ENCODE measurements around the gene SLC9C2. TPM values are rescaled to one million over a fixed set of nuclear protein-coding genes. Genes with fewer than 3 reads are reported as not detected.

SLC9C2 gene
- total RNA-seq, 1 experiment from 2014 or later: not detected

DNA sequence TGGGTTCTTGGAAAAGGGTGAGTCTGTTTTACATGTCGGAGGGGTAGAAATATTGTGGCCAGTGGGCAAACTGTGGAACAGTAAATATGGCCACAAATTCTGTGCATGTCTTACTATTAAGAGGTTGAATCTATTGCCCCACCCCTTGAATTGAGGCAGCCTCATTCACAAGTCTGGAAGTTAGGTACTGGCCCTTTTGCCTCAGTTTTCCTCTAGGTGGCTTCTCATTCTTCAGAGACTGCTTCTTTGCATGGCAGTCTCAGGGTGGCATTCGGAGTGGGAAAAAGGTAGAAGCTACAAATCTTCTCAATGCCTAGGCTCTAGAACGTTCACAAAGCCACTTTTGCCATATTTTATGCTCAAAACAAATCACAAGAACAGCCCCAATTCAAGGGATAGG, 57.2 kb downstream of the SLC9C2 start:
- Mint-ChIP-seq H3K4me1 (peaks cover 8% of the 10 kb centered on the region), H3K9me3 (peaks cover 31% of the 10 kb centered on the region), H3K27ac (no peak overlapping the region), H3K4me3 (no peak overlapping the region), H3K27me3 (ENCODE audit: low read depth) (no peaks in the 10 kb centered on the region), H3K36me3 (peaks cover 4% of the 10 kb centered on the region; the same call in 1 of the 2 replicates)
- DNase-seq (ENCODE audit: low spot score): no peak
- POLR2A ChIA-PET: no interaction called here
- no peak for TF ChIP-seq MLX (CRISPR knock-in tag; IDR thresholded peaks at IDR 0.05)
- no peak for TF ChIP-seq SMAD4 (CRISPR knock-in tag; IDR thresholded peaks at IDR 0.05)
- no peak for TF ChIP-seq NFATC4 (CRISPR knock-in tag; IDR thresholded peaks at IDR 0.05)
- no peak for TF ChIP-seq ZNF317 (CRISPR knock-in tag; IDR thresholded peaks at IDR 0.05; ENCODE audit: borderline replicate concordance, low read depth)
- TF ChIP-seq, protein P1, sequence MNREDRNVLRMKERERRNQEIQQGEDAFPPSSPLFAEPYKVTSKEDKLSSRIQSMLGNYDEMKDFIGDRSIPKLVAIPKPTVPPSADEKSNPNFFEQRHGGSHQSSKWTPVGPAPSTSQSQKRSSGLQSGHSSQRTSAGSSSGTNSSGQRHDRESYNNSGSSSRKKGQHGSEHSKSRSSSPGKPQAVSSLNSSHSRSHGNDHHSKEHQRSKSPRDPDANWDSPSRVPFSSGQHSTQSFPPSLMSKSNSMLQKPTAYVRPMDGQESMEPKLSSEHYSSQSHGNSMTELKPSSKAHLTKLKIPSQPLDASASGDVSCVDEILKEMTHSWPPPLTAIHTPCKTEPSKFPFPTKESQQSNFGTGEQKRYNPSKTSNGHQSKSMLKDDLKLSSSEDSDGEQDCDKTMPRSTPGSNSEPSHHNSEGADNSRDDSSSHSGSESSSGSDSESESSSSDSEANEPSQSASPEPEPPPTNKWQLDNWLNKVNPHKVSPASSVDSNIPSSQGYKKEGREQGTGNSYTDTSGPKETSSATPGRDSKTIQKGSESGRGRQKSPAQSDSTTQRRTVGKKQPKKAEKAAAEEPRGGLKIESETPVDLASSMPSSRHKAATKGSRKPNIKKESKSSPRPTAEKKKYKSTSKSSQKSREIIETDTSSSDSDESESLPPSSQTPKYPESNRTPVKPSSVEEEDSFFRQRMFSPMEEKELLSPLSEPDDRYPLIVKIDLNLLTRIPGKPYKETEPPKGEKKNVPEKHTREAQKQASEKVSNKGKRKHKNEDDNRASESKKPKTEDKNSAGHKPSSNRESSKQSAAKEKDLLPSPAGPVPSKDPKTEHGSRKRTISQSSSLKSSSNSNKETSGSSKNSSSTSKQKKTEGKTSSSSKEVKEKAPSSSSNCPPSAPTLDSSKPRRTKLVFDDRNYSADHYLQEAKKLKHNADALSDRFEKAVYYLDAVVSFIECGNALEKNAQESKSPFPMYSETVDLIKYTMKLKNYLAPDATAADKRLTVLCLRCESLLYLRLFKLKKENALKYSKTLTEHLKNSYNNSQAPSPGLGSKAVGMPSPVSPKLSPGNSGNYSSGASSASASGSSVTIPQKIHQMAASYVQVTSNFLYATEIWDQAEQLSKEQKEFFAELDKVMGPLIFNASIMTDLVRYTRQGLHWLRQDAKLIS (CRISPR knock-in tag; IDR thresholded peaks at IDR 0.05; ENCODE audit: borderline replicate concordance): no peak
- TF ChIP-seq, protein P2, sequence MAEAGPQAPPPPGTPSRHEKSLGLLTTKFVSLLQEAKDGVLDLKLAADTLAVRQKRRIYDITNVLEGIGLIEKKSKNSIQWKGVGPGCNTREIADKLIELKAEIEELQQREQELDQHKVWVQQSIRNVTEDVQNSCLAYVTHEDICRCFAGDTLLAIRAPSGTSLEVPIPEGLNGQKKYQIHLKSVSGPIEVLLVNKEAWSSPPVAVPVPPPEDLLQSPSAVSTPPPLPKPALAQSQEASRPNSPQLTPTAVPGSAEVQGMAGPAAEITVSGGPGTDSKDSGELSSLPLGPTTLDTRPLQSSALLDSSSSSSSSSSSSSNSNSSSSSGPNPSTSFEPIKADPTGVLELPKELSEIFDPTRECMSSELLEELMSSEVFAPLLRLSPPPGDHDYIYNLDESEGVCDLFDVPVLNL (CRISPR knock-in tag; IDR thresholded peaks at IDR 0.05; ENCODE audit: borderline replicate concordance, low read depth): no peak
- TF ChIP-seq, protein P3, sequence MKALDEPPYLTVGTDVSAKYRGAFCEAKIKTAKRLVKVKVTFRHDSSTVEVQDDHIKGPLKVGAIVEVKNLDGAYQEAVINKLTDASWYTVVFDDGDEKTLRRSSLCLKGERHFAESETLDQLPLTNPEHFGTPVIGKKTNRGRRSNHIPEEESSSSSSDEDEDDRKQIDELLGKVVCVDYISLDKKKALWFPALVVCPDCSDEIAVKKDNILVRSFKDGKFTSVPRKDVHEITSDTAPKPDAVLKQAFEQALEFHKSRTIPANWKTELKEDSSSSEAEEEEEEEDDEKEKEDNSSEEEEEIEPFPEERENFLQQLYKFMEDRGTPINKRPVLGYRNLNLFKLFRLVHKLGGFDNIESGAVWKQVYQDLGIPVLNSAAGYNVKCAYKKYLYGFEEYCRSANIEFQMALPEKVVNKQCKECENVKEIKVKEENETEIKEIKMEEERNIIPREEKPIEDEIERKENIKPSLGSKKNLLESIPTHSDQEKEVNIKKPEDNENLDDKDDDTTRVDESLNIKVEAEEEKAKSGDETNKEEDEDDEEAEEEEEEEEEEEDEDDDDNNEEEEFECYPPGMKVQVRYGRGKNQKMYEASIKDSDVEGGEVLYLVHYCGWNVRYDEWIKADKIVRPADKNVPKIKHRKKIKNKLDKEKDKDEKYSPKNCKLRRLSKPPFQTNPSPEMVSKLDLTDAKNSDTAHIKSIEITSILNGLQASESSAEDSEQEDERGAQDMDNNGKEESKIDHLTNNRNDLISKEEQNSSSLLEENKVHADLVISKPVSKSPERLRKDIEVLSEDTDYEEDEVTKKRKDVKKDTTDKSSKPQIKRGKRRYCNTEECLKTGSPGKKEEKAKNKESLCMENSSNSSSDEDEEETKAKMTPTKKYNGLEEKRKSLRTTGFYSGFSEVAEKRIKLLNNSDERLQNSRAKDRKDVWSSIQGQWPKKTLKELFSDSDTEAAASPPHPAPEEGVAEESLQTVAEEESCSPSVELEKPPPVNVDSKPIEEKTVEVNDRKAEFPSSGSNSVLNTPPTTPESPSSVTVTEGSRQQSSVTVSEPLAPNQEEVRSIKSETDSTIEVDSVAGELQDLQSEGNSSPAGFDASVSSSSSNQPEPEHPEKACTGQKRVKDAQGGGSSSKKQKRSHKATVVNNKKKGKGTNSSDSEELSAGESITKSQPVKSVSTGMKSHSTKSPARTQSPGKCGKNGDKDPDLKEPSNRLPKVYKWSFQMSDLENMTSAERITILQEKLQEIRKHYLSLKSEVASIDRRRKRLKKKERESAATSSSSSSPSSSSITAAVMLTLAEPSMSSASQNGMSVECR (CRISPR knock-in tag; IDR thresholded peaks at IDR 0.05; ENCODE audit: borderline replicate concordance): no peak
- no peak for TF ChIP-seq CBFB (CRISPR knock-in tag; IDR thresholded peaks at IDR 0.05; ENCODE audit: low read depth)
- TF ChIP-seq JAZF1 (CRISPR knock-in tag; IDR thresholded peaks at IDR 0.05): no peak
- no peak for TF ChIP-seq E2F1 (CRISPR knock-in tag; IDR thresholded peaks at IDR 0.05)
- no peak for TF ChIP-seq RELA (CRISPR knock-in tag; IDR thresholded peaks at IDR 0.05; ENCODE audit: borderline replicate concordance)
- no peak for TF ChIP-seq FOXP4 (CRISPR knock-in tag; IDR thresholded peaks at IDR 0.05)
- no peak for TF ChIP-seq ZNF138 (CRISPR knock-in tag; conservative IDR thresholded peaks at IDR 0.05)
- TF ChIP-seq, protein P4, sequence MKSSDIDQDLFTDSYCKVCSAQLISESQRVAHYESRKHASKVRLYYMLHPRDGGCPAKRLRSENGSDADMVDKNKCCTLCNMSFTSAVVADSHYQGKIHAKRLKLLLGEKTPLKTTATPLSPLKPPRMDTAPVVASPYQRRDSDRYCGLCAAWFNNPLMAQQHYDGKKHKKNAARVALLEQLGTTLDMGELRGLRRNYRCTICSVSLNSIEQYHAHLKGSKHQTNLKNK (CRISPR knock-in tag; IDR thresholded peaks at IDR 0.05): no peak
- TF ChIP-seq ZNF219 (CRISPR knock-in tag; IDR thresholded peaks at IDR 0.05; ENCODE audit: borderline replicate concordance): no peak
- TF ChIP-seq PRDM15 (CRISPR knock-in tag; IDR thresholded peaks at IDR 0.05): no peak
- TF ChIP-seq TEAD4 (CRISPR knock-in tag; IDR thresholded peaks at IDR 0.05): no peak
- CTCF ChIA-PET: no interaction called here
- peak; percentile 59; the same call in 1 of the 2 replicates for ATAC-seq
